OCI-LY7 (cell line): Measurements from ENCODE around the gene PIK3CG.

Source experiments
- EZH2phosphoT487 ChIP-seq: fragments of 200-600 bp; sonication (generic); IDR thresholded peaks from 2 replicates; pipeline ENCODE4 v1.6.1; 2018; ENCODE audit warnings: low read depth, borderline replicate concordance, mild to moderate bottlenecking, mixed run types, antibody characterized with exemption, low read length, moderate library complexity, mixed read lengths
- TF ChIP-seq, protein P1 (sequence below): fragments of 200-600 bp; sonication (generic); conservative IDR thresholded peaks from 2 replicates; pipeline ENCODE4 v1.5.1; 2014; ENCODE audit warnings: mild to moderate bottlenecking, antibody characterized with exemption, low read length, moderate library complexity, mixed read lengths

DNA sequence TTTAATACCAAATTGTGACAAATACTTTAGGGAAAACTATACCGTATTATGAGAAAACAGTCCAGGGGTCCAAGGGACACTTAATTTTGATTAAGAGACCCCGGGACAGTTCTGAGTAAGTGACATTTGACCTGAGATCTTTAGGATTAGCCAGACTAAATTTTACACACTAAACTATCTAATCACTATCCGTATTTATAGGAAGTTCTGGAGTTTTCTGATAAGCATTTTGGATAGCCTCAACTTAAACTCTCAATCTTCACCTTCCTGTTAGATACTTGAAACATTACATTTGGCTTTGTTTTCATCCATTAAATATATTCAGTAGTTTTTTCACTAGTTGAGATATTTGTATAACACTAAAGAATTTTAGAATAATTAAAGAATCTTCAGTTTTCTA, 5.4 kb downstream of the PIK3CG start:
- TF ChIP-seq, protein P1, sequence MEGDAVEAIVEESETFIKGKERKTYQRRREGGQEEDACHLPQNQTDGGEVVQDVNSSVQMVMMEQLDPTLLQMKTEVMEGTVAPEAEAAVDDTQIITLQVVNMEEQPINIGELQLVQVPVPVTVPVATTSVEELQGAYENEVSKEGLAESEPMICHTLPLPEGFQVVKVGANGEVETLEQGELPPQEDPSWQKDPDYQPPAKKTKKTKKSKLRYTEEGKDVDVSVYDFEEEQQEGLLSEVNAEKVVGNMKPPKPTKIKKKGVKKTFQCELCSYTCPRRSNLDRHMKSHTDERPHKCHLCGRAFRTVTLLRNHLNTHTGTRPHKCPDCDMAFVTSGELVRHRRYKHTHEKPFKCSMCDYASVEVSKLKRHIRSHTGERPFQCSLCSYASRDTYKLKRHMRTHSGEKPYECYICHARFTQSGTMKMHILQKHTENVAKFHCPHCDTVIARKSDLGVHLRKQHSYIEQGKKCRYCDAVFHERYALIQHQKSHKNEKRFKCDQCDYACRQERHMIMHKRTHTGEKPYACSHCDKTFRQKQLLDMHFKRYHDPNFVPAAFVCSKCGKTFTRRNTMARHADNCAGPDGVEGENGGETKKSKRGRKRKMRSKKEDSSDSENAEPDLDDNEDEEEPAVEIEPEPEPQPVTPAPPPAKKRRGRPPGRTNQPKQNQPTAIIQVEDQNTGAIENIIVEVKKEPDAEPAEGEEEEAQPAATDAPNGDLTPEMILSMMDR, result no peak
- TF ChIP-seq EZH2phosphoT487, result no peak
